Liver (tissue), 3 donors: ENCODE data around the gene FAM124A.

ENCODE experiments used
- NR2F2 ChIP-seq: IDR thresholded peaks from 2 replicates; pipeline ENCODE4 v1.6.1; 2016; ENCODE audit warnings: antibody characterized with exemption
- SP1 ChIP-seq: IDR thresholded peaks from 2 replicates; pipeline ENCODE4 v1.6.1; 2018; ENCODE audit warnings: antibody characterized with exemption, mild to moderate bottlenecking
- TF ChIP-seq, protein P1 (sequence below): IDR thresholded peaks from 2 replicates; pipeline ENCODE4 v1.6.1; 2016; ENCODE audit warnings: antibody characterized with exemption, mild to moderate bottlenecking
- TF ChIP-seq, protein P2 (sequence below): fragments of 150-350 bp; IDR thresholded peaks from 2 replicates; pipeline ENCODE4 v1.5.1; 2017; ENCODE audit warnings: improper control_type of control experiment, low read depth, low read length; ENCODE audit not compliant: missing input control
- TF ChIP-seq, protein P3 (sequence below): IDR thresholded peaks from 2 replicates; pipeline ENCODE4 v1.6.1; 2016; ENCODE audit warnings: antibody characterized with exemption
- donor health status: healthy.
- donor health status: healthy.

DNA sequence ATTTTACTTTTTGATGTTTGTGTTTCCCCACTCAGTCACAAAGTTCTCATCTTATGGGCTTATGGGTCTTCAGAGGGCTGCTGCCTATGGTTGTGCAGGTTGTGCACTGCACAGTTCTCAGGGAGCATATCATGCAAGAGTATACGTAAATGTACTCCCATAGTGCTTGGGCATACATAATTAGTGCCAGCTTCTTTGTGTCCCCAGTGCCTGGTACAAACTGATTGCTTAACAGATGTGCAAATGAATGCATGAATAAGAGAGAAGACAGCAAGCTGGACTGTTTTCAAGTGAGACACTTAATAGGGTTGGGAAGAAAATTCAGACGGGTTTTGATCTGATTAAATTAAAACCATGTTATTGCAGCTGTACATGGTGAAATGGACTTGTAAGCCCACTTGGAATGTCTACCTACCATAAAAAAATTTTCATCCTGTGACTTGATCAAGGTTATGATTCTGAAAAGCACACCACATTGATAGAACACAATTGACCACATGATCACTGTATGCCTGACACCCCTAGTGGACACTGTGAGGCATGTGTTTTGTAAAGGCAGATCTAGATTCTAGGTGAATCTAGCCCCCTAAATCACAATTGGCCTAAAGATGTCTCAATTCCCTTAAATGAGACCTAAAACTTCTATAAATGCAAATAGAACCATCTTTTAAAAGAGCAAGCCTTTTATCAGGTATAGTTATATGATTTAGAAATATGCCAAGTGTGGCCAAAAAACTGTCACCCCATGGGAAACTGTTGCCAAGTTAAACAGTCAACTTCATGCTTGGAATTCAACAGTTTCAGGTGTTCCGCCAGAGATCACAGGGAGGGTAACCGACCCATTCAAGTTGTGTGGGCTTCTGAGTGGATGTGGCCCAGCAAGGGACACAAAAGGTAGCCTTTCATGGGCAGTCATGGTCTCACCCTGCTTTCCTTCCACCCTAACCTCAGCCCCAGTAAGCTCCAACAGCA lies 27.9 kb downstream of the FAM124A start:
- TF ChIP-seq, protein P1, sequence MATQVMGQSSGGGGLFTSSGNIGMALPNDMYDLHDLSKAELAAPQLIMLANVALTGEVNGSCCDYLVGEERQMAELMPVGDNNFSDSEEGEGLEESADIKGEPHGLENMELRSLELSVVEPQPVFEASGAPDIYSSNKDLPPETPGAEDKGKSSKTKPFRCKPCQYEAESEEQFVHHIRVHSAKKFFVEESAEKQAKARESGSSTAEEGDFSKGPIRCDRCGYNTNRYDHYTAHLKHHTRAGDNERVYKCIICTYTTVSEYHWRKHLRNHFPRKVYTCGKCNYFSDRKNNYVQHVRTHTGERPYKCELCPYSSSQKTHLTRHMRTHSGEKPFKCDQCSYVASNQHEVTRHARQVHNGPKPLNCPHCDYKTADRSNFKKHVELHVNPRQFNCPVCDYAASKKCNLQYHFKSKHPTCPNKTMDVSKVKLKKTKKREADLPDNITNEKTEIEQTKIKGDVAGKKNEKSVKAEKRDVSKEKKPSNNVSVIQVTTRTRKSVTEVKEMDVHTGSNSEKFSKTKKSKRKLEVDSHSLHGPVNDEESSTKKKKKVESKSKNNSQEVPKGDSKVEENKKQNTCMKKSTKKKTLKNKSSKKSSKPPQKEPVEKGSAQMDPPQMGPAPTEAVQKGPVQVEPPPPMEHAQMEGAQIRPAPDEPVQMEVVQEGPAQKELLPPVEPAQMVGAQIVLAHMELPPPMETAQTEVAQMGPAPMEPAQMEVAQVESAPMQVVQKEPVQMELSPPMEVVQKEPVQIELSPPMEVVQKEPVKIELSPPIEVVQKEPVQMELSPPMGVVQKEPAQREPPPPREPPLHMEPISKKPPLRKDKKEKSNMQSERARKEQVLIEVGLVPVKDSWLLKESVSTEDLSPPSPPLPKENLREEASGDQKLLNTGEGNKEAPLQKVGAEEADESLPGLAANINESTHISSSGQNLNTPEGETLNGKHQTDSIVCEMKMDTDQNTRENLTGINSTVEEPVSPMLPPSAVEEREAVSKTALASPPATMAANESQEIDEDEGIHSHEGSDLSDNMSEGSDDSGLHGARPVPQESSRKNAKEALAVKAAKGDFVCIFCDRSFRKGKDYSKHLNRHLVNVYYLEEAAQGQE, result no peak
- TF ChIP-seq, protein P2, sequence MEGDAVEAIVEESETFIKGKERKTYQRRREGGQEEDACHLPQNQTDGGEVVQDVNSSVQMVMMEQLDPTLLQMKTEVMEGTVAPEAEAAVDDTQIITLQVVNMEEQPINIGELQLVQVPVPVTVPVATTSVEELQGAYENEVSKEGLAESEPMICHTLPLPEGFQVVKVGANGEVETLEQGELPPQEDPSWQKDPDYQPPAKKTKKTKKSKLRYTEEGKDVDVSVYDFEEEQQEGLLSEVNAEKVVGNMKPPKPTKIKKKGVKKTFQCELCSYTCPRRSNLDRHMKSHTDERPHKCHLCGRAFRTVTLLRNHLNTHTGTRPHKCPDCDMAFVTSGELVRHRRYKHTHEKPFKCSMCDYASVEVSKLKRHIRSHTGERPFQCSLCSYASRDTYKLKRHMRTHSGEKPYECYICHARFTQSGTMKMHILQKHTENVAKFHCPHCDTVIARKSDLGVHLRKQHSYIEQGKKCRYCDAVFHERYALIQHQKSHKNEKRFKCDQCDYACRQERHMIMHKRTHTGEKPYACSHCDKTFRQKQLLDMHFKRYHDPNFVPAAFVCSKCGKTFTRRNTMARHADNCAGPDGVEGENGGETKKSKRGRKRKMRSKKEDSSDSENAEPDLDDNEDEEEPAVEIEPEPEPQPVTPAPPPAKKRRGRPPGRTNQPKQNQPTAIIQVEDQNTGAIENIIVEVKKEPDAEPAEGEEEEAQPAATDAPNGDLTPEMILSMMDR, result peak; percentile 24
- TF ChIP-seq, protein P3, sequence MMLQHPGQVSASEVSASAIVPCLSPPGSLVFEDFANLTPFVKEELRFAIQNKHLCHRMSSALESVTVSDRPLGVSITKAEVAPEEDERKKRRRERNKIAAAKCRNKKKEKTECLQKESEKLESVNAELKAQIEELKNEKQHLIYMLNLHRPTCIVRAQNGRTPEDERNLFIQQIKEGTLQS, result no peak
- TF ChIP-seq NR2F2 (no peak), SP1 (no peak)
